GM18870 (cell line): ENCODE data around the gene OSBPL3.
"Not testable (repeated sequence)": the region's sequence is repeated elsewhere in the genome, so short reads cannot be mapped to it uniquely, and the experiment has no call there.

Experiments used
- ATAC-seq: cut with Tn5 transposase; IDR thresholded peaks from one replicate; pipeline ENCODE4 v1.9.1; 2021; ENCODE audit warnings: moderate library complexity; ENCODE audit not compliant: unreplicated experiment

The OSBPL3 gene

GRCh38 chr7:24924375-24924774 lies 55.6 kb downstream of the OSBPL3 start:
- no peak for ATAC-seq

- no peak for ATAC-seq
Observed at GRCh38 chr7:24923172-24923865, 56.7 kb downstream of the OSBPL3 start.

- ATAC-seq: no peak
Observed at GRCh38 chr7:24922099-24922773, 57.7 kb downstream of the OSBPL3 start.

GRCh38 chr7:24921362-24921679 lies 58.7 kb downstream of the OSBPL3 start:
- no peak for ATAC-seq

- ATAC-seq: no peak
Observed at GRCh38 chr7:24920451-24921361, 59.3 kb downstream of the OSBPL3 start.

GRCh38 chr7:24917510-24918239 lies 62.3 kb downstream of the OSBPL3 start:
- ATAC-seq: no peak

- ATAC-seq: no peak
Observed at GRCh38 chr7:24916463-24917040, 63.4 kb downstream of the OSBPL3 start.

GRCh38 chr7:24914465-24914859 lies 65.5 kb downstream of the OSBPL3 start:
- no peak for ATAC-seq

- no peak for ATAC-seq
Observed at GRCh38 chr7:24913801-24914464, 66.0 kb downstream of the OSBPL3 start.

GRCh38 chr7:24912874-24913514 lies 67.0 kb downstream of the OSBPL3 start:
- ATAC-seq: no peak

GRCh38 chr7:24912424-24912823 lies 67.6 kb downstream of the OSBPL3 start:
- no peak for ATAC-seq

GRCh38 chr7:24911213-24911603 lies 68.8 kb downstream of the OSBPL3 start:
- no peak for ATAC-seq

- no peak for ATAC-seq
Observed at GRCh38 chr7:24910551-24911212, 69.3 kb downstream of the OSBPL3 start.

GRCh38 chr7:24908727-24909126 lies 71.3 kb downstream of the OSBPL3 start:
- no peak for ATAC-seq

- ATAC-seq: no peak
Observed at GRCh38 chr7:24908166-24908565, 71.8 kb downstream of the OSBPL3 start.

GRCh38 chr7:24907311-24907886 lies 72.6 kb downstream of the OSBPL3 start:
- ATAC-seq: peak; percentile 57

- no peak for ATAC-seq
Observed at GRCh38 chr7:24905996-24906770, 73.8 kb downstream of the OSBPL3 start.

- ATAC-seq: not testable (repeated sequence)
Observed at GRCh38 chr7:24903992-24904391, 76.0 kb downstream of the OSBPL3 start.
